HEK293 (cell line): Measurements from ENCODE around the gene GPATCH3.
A peak's percentile ranks its signal among the peaks of the same experiment; 100 is the strongest.

Experiments used
- CTCF ChIA-PET: fragments of 350-600 bp; formaldehyde crosslinking; extraction: SDS; loops from one replicate; lab custom pipeline; 2021; ENCODE audit warnings: antibody characterized with exemption; lab: Yijun Ruan, JAX
- POLR2A ChIA-PET: fragments of 300-600 bp; formaldehyde crosslinking; extraction: SDS; loops from one replicate; lab custom pipeline; 2020; ENCODE audit warnings: antibody characterized with exemption, inconsistent platforms; lab: Yijun Ruan, JAX
- H3K27ac ChIP-seq: fragments of 200-500 bp; sonication (Bioruptor generic); 2 replicates; pipeline ENCODE4 v1.5.1; 2014; ENCODE audit warnings: low read depth, low read length, control low read depth, inconsistent platforms; ENCODE audit errors: extremely low read depth
- H3K36me3 ChIP-seq, 2 experiments: fragments of 200-500 bp in 1 of 2; sonication (Bioruptor generic) in 1 of 2; 1 replicate in 1 of 2; 2 replicates in 1 of 2; pipeline ENCODE4 v1.5.1; 2014 to 2017; ENCODE audit warnings: inconsistent platforms in 2 of 2, low read length in 2 of 2; ENCODE audit not compliant: control insufficient read depth in 2 of 2, insufficient read depth in 1 of 2
- H3K4me1 ChIP-seq: fragments of 200-500 bp; sonication (Bioruptor generic); 2 replicates; pipeline ENCODE4 v1.5.1; 2014; ENCODE audit warnings: mild to moderate bottlenecking, low read length, inconsistent platforms; ENCODE audit not compliant: control insufficient read depth, insufficient read depth
- H3K4me3 ChIP-seq: 2 replicates; pipeline ENCODE4 v1.5.1; 2011; ENCODE audit warnings: low read depth, mild to moderate bottlenecking, control low read depth, low read length, moderate library complexity
- H3K9me3 ChIP-seq: fragments of 200-500 bp; sonication (Bioruptor generic); 2 replicates; pipeline ENCODE4 v1.5.1; 2014; ENCODE audit warnings: low read depth, low read length, inconsistent platforms; ENCODE audit not compliant: control insufficient read depth, insufficient read depth
- ELK4 ChIP-seq: IDR thresholded peaks from 2 replicates; pipeline ENCODE4 v1.6.1; 2011; ENCODE audit warnings: mild to moderate bottlenecking, low read depth, low read length, borderline replicate concordance
- GLI4 ChIP-seq: fragments of 450-650 bp; formaldehyde crosslinking; IDR thresholded peaks from 2 replicates; pipeline ENCODE4 v1.5.1; 2016; ENCODE audit warnings: missing biosample characterization, missing genetic modification characterization
- HIC1 ChIP-seq: fragments of 450-650 bp; formaldehyde crosslinking; IDR thresholded peaks from 2 replicates; pipeline ENCODE4 v1.5.1; 2016; ENCODE audit warnings: missing biosample characterization, missing genetic modification characterization
- HOXD13 ChIP-seq: sonication (generic); formaldehyde crosslinking; IDR thresholded peaks from 2 replicates; pipeline ENCODE4 v1.8.0; 2022; ENCODE audit warnings: missing genetic modification reagents, borderline replicate concordance
- MEIS1 ChIP-seq: sonication (generic); formaldehyde crosslinking; IDR thresholded peaks from 2 replicates; pipeline ENCODE4 v1.8.1; 2022; ENCODE audit warnings: missing genetic modification reagents, mild to moderate bottlenecking, borderline replicate concordance
- ZNF140 ChIP-seq: fragments of 450-650 bp; formaldehyde crosslinking; IDR thresholded peaks from 2 replicates; pipeline ENCODE4 v1.5.1; 2016; ENCODE audit warnings: missing biosample characterization, missing genetic modification characterization
- ZNF335 ChIP-seq: fragments of 450-650 bp; formaldehyde crosslinking; conservative IDR thresholded peaks from 2 replicates; pipeline ENCODE4 v1.5.1; 2016; ENCODE audit warnings: missing biosample characterization, missing genetic modification characterization
- ZNF37A ChIP-seq: fragments of 450-650 bp; IDR thresholded peaks from 2 replicates; pipeline ENCODE4 v1.5.1; 2018; ENCODE audit warnings: missing biosample characterization, missing genetic modification characterization
- ZNF449 ChIP-seq: fragments of 450-650 bp; formaldehyde crosslinking; IDR thresholded peaks from 2 replicates; pipeline ENCODE4 v1.5.1; 2017; ENCODE audit warnings: missing biosample characterization, mild to moderate bottlenecking, missing genetic modification characterization, moderate library complexity
- ZNF513 ChIP-seq: fragments of 450-650 bp; IDR thresholded peaks from 2 replicates; pipeline ENCODE4 v1.5.1; 2018; ENCODE audit warnings: missing biosample characterization, missing genetic modification characterization
- ZNF521 ChIP-seq: fragments of 450-650 bp; formaldehyde crosslinking; IDR thresholded peaks from 2 replicates; pipeline ENCODE4 v1.5.1; 2017; ENCODE audit warnings: missing biosample characterization, mild to moderate bottlenecking, missing genetic modification characterization
- ZNF544 ChIP-seq: fragments of 450-650 bp; formaldehyde crosslinking; IDR thresholded peaks from 2 replicates; pipeline ENCODE4 v1.5.0; 2017; ENCODE audit warnings: missing biosample characterization, missing genetic modification characterization
- ZNF549 ChIP-seq: fragments of 450-650 bp; IDR thresholded peaks from 2 replicates; pipeline ENCODE4 v1.5.1; 2018; ENCODE audit warnings: missing biosample characterization, missing genetic modification characterization, mild to moderate bottlenecking, inconsistent platforms, moderate library complexity
- ZNF561 ChIP-seq: fragments of 450-650 bp; IDR thresholded peaks from 2 replicates; pipeline ENCODE4 v1.5.1; 2018; ENCODE audit warnings: missing biosample characterization, missing genetic modification characterization, borderline replicate concordance
- ZNF580 ChIP-seq: fragments of 450-650 bp; formaldehyde crosslinking; IDR thresholded peaks from 2 replicates; pipeline ENCODE4 v1.5.1; 2016; ENCODE audit warnings: missing biosample characterization, missing genetic modification characterization
- ZNF692 ChIP-seq: fragments of 450-650 bp; formaldehyde crosslinking; IDR thresholded peaks from 2 replicates; pipeline ENCODE4 v1.5.1; 2016; ENCODE audit warnings: missing biosample characterization, missing genetic modification characterization
- ZNF776 ChIP-seq: fragments of 450-650 bp; formaldehyde crosslinking; IDR thresholded peaks from 2 replicates; pipeline ENCODE4 v1.5.0; 2017; ENCODE audit warnings: missing biosample characterization, missing genetic modification characterization, borderline replicate concordance
- ZNF837 ChIP-seq: fragments of 450-650 bp; formaldehyde crosslinking; IDR thresholded peaks from 2 replicates; pipeline ENCODE4 v1.5.1; 2016; ENCODE audit warnings: missing biosample characterization, missing genetic modification characterization
- TF ChIP-seq, protein P1 (sequence below): fragments of 450-650 bp; formaldehyde crosslinking; IDR thresholded peaks from 2 replicates; pipeline ENCODE4 v1.5.1; 2017; ENCODE audit warnings: missing biosample characterization, missing genetic modification characterization

The GPATCH3 gene

DNA sequence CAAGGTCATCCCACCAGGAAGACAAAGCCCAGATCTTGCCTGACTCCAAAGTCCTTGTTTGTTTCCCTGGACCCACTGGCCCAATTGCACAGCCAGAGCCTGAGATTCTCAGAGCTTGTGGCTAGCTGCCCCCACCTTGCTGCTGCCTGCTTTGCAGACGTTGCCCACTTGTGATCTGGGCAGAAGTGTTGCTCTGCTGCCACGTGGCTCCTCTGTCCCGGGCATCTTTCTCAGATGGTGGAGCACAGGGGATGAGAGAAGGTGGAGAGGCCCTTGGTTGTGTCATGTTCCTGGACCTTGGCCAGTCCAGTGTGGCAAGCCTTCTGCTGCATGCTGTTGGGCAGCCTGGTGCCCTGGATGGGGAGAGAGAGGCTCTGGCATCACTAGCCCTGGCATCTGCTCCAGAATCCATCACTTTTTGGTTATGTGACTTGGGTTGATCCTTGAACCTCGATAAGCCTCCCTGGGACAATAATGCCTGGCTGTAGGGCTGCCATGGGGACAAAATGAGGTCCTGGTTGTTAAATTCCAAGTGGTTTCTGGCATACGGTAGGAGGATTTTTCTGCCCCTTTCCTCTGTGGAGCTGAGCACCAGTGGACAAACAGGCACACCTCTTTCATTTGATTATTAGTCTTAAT lies 15.1 kb upstream of the GPATCH3 start:
- peaks cover 8% of the 10 kb centered on the region for H3K4me1 ChIP-seq
- no peaks in the 10 kb centered on the region for H3K9me3 ChIP-seq
- TF ChIP-seq ELK4 (no peak), HOXD13 (CRISPR knock-in tag) (no peak), ZNF549 (no peak), ZNF449 (peak; percentile 49; the same call in 1 of the 2 replicates), HIC1 (tag by site-specific recombination) (no peak)
- TF ChIP-seq, protein P1, sequence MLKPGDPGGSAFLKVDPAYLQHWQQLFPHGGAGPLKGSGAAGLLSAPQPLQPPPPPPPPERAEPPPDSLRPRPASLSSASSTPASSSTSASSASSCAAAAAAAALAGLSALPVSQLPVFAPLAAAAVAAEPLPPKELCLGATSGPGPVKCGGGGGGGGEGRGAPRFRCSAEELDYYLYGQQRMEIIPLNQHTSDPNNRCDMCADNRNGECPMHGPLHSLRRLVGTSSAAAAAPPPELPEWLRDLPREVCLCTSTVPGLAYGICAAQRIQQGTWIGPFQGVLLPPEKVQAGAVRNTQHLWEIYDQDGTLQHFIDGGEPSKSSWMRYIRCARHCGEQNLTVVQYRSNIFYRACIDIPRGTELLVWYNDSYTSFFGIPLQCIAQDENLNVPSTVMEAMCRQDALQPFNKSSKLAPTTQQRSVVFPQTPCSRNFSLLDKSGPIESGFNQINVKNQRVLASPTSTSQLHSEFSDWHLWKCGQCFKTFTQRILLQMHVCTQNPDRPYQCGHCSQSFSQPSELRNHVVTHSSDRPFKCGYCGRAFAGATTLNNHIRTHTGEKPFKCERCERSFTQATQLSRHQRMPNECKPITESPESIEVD (tag by site-specific recombination) = no peak
- H3K36me3 ChIP-seq = no peaks in the 10 kb centered on the region
- POLR2A ChIA-PET = no interaction called here
- H3K4me3 ChIP-seq = no peak overlapping the region
- no peak overlapping the region for H3K27ac ChIP-seq
- CTCF ChIA-PET = interaction anchor here (0.6 kb wide), 1 partner anchor 748 kb away, joined by 3 read pairs; no protein-coding TSS in a partner anchor

GRCh38 chr1:26913754-26914619 lies 13.7 kb upstream of the GPATCH3 start, which contains the start of gene NR0B2:
TSS of gene NR0B2 (minus strand) at chr1:26913975. CDS start at chr1:26913940, 35 bp downstream.
- Histone ChIP-seq H3K27ac (peak within 1 kb of the TSS; percentile 45; the same call in 1 of the 2 replicates), H3K4me1 (peaks cover 8% of the 10 kb centered on the region), H3K36me3 (no peaks in the 10 kb centered on the region), H3K9me3 (no peaks in the 10 kb centered on the region), H3K4me3 (no peak within 1 kb of the TSS)
- POLR2A ChIA-PET = interaction anchor here (0.9 to 1.2 kb wide), 3 partner anchors 8 to 26 kb away, joined by 3 to 4 read pairs (median 3); partner anchors contain the start of genes GPATCH3 and NUDC
- CTCF ChIA-PET = interaction anchor here (0.5 to 1.5 kb wide), 2 partner anchors 15 to 405 kb away, joined by 4 read pairs; no protein-coding TSS in a partner anchor
- no peak for TF ChIP-seq ZNF580 (tag by site-specific recombination)
- no peak for TF ChIP-seq MEIS1 (CRISPR knock-in tag)
- TF ChIP-seq ZNF776 (tag by site-specific recombination) = no peak
- no peak for TF ChIP-seq ZNF513 (tag by site-specific recombination)
- peak; percentile 99 for TF ChIP-seq ZNF335 (tag by site-specific recombination)
- no peak for TF ChIP-seq ZNF544 (tag by site-specific recombination)
- TF ChIP-seq ZNF692 (tag by site-specific recombination) = peak; percentile 18; the same call in 1 of the 2 replicates
- TF ChIP-seq ZNF521 (tag by site-specific recombination) = no peak
- TF ChIP-seq ZNF140 (tag by site-specific recombination) = no peak
- TF ChIP-seq ZNF37A (tag by site-specific recombination) = no peak
- no peak for TF ChIP-seq ZNF561 (tag by site-specific recombination)
- no peak for TF ChIP-seq ZNF837 (tag by site-specific recombination)
- no peak for TF ChIP-seq HIC1 (tag by site-specific recombination)
- no peak for TF ChIP-seq GLI4 (tag by site-specific recombination)
